GM12864 (cell line): ENCODE measurements around the gene CKAP4.

Source experiments
- DNase-seq: peaks from one replicate; pipeline ENCODE4 v3.0.0-alpha.2; 2011; ENCODE audit warnings: low read depth
- H3K4me3 ChIP-seq: 2 replicates; pipeline ENCODE4 v1.5.1; 2011; ENCODE audit warnings: mild to moderate bottlenecking, low read depth, low read length, control low read depth
- CTCF ChIP-seq: IDR thresholded peaks from 2 replicates; pipeline ENCODE4 v1.5.1; 2011; ENCODE audit warnings: low read depth, mild to moderate bottlenecking, moderate library complexity, low read length, control low read depth, inconsistent platforms; ENCODE audit errors: missing control alignments

Gene CKAP4

GRCh38 chr12:106205208-106206069 is 42.4 kb downstream of the CKAP4 start:
- no peak overlapping the region for H3K4me3 ChIP-seq
- no peak for TF ChIP-seq CTCF
- no peak for DNase-seq

- no peak for TF ChIP-seq CTCF
- DNase-seq = no peak
- H3K4me3 ChIP-seq = no peak overlapping the region
Measured at GRCh38 chr12:106204312-106204711, 43.5 kb downstream of the CKAP4 start.

- no peak for TF ChIP-seq CTCF
- DNase-seq = no peak
- H3K4me3 ChIP-seq = no peak overlapping the region
Measured at GRCh38 chr12:106197906-106198623, 49.8 kb downstream of the CKAP4 start.

- DNase-seq = no peak
- no peak for TF ChIP-seq CTCF
- no peak overlapping the region for H3K4me3 ChIP-seq
Measured at GRCh38 chr12:106195621-106196027, 52.2 kb downstream of the CKAP4 start.

GRCh38 chr12:106194351-106194750 is 53.5 kb downstream of the CKAP4 start:
- H3K4me3 ChIP-seq = no peak overlapping the region
- TF ChIP-seq CTCF = no peak

GRCh38 chr12:106193394-106194215 is 54.2 kb downstream of the CKAP4 start:
- no peak for DNase-seq
- TF ChIP-seq CTCF = no peak
- H3K4me3 ChIP-seq = no peak overlapping the region

More at GRCh38 chr12:106194351-106194750, 53.5 kb downstream of the CKAP4 start:
- DNase-seq = no peak
